Upper lobe of left lung (tissue), 6 donors: ENCODE results near the gene KIF6. TPM values are rescaled to one million over a fixed set of nuclear protein-coding genes. Genes with fewer than 3 reads are reported as not detected.

Source experiments
- ATAC-seq, 2 donors: fragments of 200-7000 bp; cut with Tn5 transposase; one replicate each; pipeline ENCODE4 v1.9.1; 2022; ENCODE audit warnings: mild to moderate bottlenecking in 2 of 2, moderate library complexity in 2 of 2; ENCODE audit not compliant: low FRiP score in 2 of 2
- DNase-seq, 2 donors: peaks; one replicate each; pipeline ENCODE4 v3.0.0-alpha.2; 2019 to 2020
- H3K27ac ChIP-seq, 4 donors: fragments of 200-600 bp; sonication (generic); one replicate each; pipeline ENCODE4 v1.5.1; 2016 to 2019
- H3K27me3 ChIP-seq, 4 donors: fragments of 200-600 bp; sonication (generic); one replicate each; pipeline ENCODE4 v1.5.1; 2017 to 2019
- H3K36me3 ChIP-seq, 4 donors: fragments of 200-600 bp; sonication (generic); one replicate each; pipeline ENCODE4 v1.5.1; 2016 to 2019
- H3K4me1 ChIP-seq, 4 donors: fragments of 200-600 bp; sonication (generic); one replicate each; pipeline ENCODE4 v1.5.1; 2018 to 2019
- H3K4me3 ChIP-seq, 4 donors: fragments of 200-600 bp; sonication (generic); one replicate each; pipeline ENCODE4 v1.5.1; 2017 to 2019; ENCODE audit warnings: mild to moderate bottlenecking in 2 of 4, moderate library complexity in 1 of 4
- H3K9me3 ChIP-seq, 4 donors: fragments of 200-600 bp; sonication (generic); one replicate each; pipeline ENCODE4 v1.5.1; 2018 to 2019
- EP300 ChIP-seq, 4 donors: sonication (generic); formaldehyde crosslinking; IDR thresholded peaks; one replicate each; pipeline ENCODE4 v1.5.1; 2017; ENCODE audit warnings: antibody characterized with exemption in 4 of 4, control low read depth in 2 of 4
- POLR2A ChIP-seq, 4 donors: fragments of 450-650 bp; IDR thresholded peaks; one replicate each; pipeline ENCODE4 v1.5.1; 2016 to 2017; ENCODE audit warnings: antibody characterized with exemption in 4 of 4, mild to moderate bottlenecking in 2 of 4
- POLR2AphosphoS5 ChIP-seq, 2 donors: sonication (generic); formaldehyde crosslinking; IDR thresholded peaks; one replicate each; pipeline ENCODE4 v1.5.1; 2017; ENCODE audit warnings: antibody characterized with exemption in 2 of 2
- WGBS, 2 donors: methylation state at CpG; one replicate each; pipeline ENCODE4 v1.1.5; 2017 to 2018; 5-methylcytosine and 5-hydroxymethylcytosine counted together
- total RNA-seq, 6 donors: library from RNA; depleted of rRNA in 4 of 6; stranded (reverse); fragments of >200 nt in 4 of 6; gene quantifications; one replicate each; pipeline versions ENCODE4 v1.1.0 to v1.2.1, GENCODE V29; 2016 to 2021
- TF ChIP-seq, protein P1 (sequence below), 6 experiments: fragments of 450-650 bp in 4 of 6; fragments of 200-600 bp in 2 of 6; sonication (generic) in 2 of 6; IDR thresholded peaks; one replicate each; pipeline ENCODE4 v1.5.1; 2016 to 2019; ENCODE audit warnings: antibody characterized with exemption in 6 of 6
- donor health status: DM: no; HTN: no; CAD: no; lungs with moderate emphysema.
- donor health status: DM: no; HTN: yes; CAD: no; lungs with severe emphysema.

KIF6 gene
- total RNA-seq, 6 donors from 2014 or later, result 0.55 to 7.9 (median 1.5) TPM

DNA sequence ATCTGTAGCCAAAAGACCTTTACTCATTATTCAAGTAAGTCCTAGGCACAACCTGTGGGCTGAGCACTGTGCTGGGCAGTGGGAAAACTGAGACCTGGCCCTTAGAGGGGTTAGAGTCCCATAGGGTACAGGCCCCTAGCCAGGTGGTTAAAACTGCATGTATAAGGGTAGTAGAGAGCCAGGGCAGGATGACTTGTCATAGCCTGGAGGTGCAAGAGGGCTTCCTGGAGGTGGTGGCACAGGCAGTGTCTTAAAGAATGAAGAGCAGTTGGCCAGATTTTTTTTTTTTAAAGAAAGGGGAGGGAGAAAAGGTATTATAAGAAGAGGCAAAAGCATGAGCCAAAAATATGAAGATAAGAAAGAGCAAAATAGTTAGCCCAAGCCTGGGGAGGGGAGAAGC, 226.2 kb downstream of the KIF6 start:
- TF ChIP-seq POLR2A (IDR thresholded peaks at IDR 0.05), result no peak
- Histone ChIP-seq H3K4me1 (peaks cover 0 to 8% (median 4%) of the 10 kb centered on the region in 4 donors), H3K4me3 (no peak overlapping the region), H3K27me3 (no peaks in the 10 kb centered on the region), H3K9me3 (peaks cover 0 to 20% (median 18%) of the 10 kb centered on the region in 4 donors), H3K36me3 (no peaks in the 10 kb centered on the region), H3K27ac (no peak overlapping the region)
- DNase-seq, result no peak
- no peak for ATAC-seq

DNA sequence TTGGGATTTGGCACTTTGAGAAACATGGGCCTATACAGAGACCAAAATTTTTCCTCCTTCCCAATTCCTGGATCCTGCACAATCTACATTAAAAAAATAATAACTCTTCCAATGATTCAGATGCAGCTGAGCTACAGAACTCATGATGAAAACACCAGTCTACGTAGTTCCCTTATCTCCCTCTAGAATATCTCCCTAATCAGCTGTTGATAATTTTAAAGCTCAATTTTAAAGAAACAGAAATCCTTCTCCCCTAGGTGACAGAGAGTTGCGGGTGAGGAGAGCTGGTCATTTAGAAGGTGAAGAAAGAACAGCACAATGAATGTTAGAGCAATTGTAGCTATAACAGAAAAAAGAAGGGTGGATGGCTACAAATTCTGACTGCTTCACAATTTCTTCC, 227.1 kb downstream of the KIF6 start:
- TF ChIP-seq EP300 (IDR thresholded peaks at IDR 0.05), result no peak
- no peak for TF ChIP-seq POLR2A (IDR thresholded peaks at IDR 0.05)
- TF ChIP-seq, protein P1, sequence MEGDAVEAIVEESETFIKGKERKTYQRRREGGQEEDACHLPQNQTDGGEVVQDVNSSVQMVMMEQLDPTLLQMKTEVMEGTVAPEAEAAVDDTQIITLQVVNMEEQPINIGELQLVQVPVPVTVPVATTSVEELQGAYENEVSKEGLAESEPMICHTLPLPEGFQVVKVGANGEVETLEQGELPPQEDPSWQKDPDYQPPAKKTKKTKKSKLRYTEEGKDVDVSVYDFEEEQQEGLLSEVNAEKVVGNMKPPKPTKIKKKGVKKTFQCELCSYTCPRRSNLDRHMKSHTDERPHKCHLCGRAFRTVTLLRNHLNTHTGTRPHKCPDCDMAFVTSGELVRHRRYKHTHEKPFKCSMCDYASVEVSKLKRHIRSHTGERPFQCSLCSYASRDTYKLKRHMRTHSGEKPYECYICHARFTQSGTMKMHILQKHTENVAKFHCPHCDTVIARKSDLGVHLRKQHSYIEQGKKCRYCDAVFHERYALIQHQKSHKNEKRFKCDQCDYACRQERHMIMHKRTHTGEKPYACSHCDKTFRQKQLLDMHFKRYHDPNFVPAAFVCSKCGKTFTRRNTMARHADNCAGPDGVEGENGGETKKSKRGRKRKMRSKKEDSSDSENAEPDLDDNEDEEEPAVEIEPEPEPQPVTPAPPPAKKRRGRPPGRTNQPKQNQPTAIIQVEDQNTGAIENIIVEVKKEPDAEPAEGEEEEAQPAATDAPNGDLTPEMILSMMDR (IDR thresholded peaks at IDR 0.05), result no peak
- TF ChIP-seq POLR2AphosphoS5 (IDR thresholded peaks at IDR 0.05), result no peak
- no peaks in the 10 kb centered on the region for H3K27me3 ChIP-seq
- ATAC-seq (no peak), DNase-seq (no peak)
- no peak overlapping the region for H3K27ac ChIP-seq
- peaks cover 5 to 12% (median 8%) of the 10 kb centered on the region in 4 donors for H3K4me1 ChIP-seq
- H3K9me3 ChIP-seq, result peaks cover 0 to 20% (median 16%) of the 10 kb centered on the region in 4 donors
- H3K4me3 ChIP-seq, result no peak overlapping the region
- 89 to 93% methylated on average over 2 of the region's 2 CpGs for WGBS, 2 donors
- no peaks in the 10 kb centered on the region for H3K36me3 ChIP-seq

DNA sequence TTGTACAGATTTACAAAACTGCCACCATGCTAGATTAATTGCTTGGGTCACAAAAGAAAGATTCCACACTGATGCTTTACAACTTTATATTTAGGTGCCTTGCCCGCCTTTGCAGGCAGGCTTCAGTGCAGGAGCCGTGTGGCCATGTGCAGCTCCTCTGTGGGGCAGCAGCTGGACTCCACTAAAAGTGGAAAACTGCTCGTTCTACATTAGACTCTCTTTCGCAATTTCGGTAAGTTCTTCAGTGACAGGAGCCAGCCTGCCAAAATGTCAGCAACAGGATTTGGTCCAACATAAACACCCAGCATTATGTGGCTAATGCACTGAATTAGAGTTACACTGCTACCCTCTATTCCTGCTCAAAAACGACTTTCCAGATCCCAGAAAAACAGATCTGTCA, 228.3 kb downstream of the KIF6 start:
- peak; percentile 9 to 24 for DNase-seq

DNA sequence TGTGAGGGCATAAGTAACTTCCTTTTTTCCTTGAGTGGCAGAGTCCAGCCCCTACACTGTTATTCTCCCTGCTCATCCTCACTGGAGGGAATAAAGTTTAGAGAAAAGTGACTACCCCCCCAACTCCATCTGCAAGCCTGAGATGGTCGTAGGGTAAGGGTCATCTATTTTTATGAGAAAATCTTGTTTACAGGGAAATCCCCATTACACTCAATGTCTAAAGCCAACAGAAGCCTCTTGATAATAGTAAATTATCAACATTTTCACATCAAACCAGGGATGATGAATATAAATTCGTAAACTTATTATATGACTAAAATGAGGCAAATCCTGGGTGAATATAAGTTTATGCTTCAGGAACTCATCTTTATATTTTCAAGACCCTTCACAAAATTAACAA, 228.8 kb downstream of the KIF6 start:
- Histone ChIP-seq H3K36me3 (no peaks in the 10 kb centered on the region), H3K9me3 (peaks cover 0 to 4% (median 1%) of the 10 kb centered on the region in 4 donors), H3K4me3 (no peak overlapping the region), H3K27me3 (no peaks in the 10 kb centered on the region), H3K4me1 (peaks cover 5 to 12% (median 8%) of the 10 kb centered on the region in 4 donors), H3K27ac (no peak overlapping the region)
- WGBS, 2 donors, result 52 to 70% methylated on average over 2 of the region's 2 CpGs
- ATAC-seq, result no peak
- no peak for DNase-seq
- TF ChIP-seq, protein P1 (IDR thresholded peaks at IDR 0.05), result no peak
- TF ChIP-seq EP300 (IDR thresholded peaks at IDR 0.05) (no peak), POLR2A (IDR thresholded peaks at IDR 0.05) (no peak), POLR2AphosphoS5 (IDR thresholded peaks at IDR 0.05) (no peak)

More for the DNA sequence above, 228.3 kb downstream of the KIF6 start:
- Histone ChIP-seq H3K36me3 (no peaks in the 10 kb centered on the region), H3K4me3 (no peak overlapping the region), H3K4me1 (peaks cover 5 to 12% (median 8%) of the 10 kb centered on the region in 4 donors), H3K27me3 (no peaks in the 10 kb centered on the region), H3K27ac (no peak overlapping the region), H3K9me3 (peaks cover 0 to 9% (median 6%) of the 10 kb centered on the region in 4 donors)
- ATAC-seq, result peak in 1 of 2 donors; percentile 47
- WGBS, 2 donors, result 43 to 46% methylated on average over 6 of the region's 6 CpGs
- TF ChIP-seq, protein P1 (IDR thresholded peaks at IDR 0.05), result no peak
- peak; percentile 9 to 71 for TF ChIP-seq POLR2AphosphoS5 (IDR thresholded peaks at IDR 0.05)

DNA sequence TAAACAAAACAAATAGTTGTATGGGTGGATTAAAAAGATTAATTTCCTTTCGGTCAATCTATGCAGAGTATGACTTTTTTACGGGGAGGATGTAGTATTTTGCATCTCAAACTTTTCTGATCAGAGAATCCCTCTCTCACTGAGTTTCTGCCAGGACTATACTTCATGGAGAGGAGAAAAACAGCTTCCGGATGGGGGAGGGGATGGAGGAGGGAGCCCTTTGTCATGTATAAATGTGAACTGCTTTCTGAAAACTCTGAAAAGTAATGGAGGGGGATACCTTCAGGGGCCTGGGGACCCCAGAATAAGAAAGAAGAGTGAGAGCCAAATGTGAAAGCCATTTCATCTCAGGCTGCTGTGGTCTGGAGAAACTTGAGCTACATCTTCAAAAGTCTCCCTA, 229.6 kb downstream of the KIF6 start:
- ATAC-seq (no peak), DNase-seq (no peak)
- H3K9me3 ChIP-seq, result no peaks in the 10 kb centered on the region
- 79 to 81% methylated on average over 3 of the region's 3 CpGs for WGBS, 2 donors
- TF ChIP-seq, protein P1 (IDR thresholded peaks at IDR 0.05), result no peak
- TF ChIP-seq POLR2A (IDR thresholded peaks at IDR 0.05), result no peak
- no peak for TF ChIP-seq POLR2AphosphoS5 (IDR thresholded peaks at IDR 0.05)
- no peak for TF ChIP-seq EP300 (IDR thresholded peaks at IDR 0.05)
- no peak overlapping the region for H3K27ac ChIP-seq
- H3K36me3 ChIP-seq, result no peaks in the 10 kb centered on the region
- H3K4me3 ChIP-seq, result no peak overlapping the region
- H3K4me1 ChIP-seq, result peaks cover 5 to 12% (median 8%) of the 10 kb centered on the region in 4 donors
- H3K27me3 ChIP-seq, result no peaks in the 10 kb centered on the region
